Activated naive CD4-positive, alpha-beta T cell treated with anti-CD3 and anti-CD28 coated beads, Interleukin-2, amount 50 U/mL, for 24 hours (primary cell): ENCODE data around the gene RAB11B.
"Not testable (repeated sequence)": the region's sequence is repeated elsewhere in the genome, so short reads cannot be mapped to it uniquely, and the experiment has no call there.

Experiments used
- H3K27ac Mint-ChIP-seq: one replicate; pipeline ENCODE4 v1.8.0; 2021; ENCODE audit warnings: mild to moderate bottlenecking, mixed read lengths
- H3K27me3 Mint-ChIP-seq: one replicate; pipeline ENCODE4 v1.8.0; 2021; ENCODE audit warnings: mixed read lengths
- H3K36me3 Mint-ChIP-seq: one replicate; pipeline ENCODE4 v1.8.0; 2021; ENCODE audit warnings: mixed read lengths
- H3K4me1 Mint-ChIP-seq: one replicate; pipeline ENCODE4 v1.8.0; 2021; ENCODE audit warnings: mixed read lengths
- H3K4me3 Mint-ChIP-seq: one replicate; pipeline ENCODE4 v1.8.0; 2021; ENCODE audit warnings: mild to moderate bottlenecking, mixed read lengths
- H3K9me3 Mint-ChIP-seq: one replicate; pipeline ENCODE4 v1.8.0; 2021; ENCODE audit warnings: mixed read lengths

The RAB11B gene

DNA sequence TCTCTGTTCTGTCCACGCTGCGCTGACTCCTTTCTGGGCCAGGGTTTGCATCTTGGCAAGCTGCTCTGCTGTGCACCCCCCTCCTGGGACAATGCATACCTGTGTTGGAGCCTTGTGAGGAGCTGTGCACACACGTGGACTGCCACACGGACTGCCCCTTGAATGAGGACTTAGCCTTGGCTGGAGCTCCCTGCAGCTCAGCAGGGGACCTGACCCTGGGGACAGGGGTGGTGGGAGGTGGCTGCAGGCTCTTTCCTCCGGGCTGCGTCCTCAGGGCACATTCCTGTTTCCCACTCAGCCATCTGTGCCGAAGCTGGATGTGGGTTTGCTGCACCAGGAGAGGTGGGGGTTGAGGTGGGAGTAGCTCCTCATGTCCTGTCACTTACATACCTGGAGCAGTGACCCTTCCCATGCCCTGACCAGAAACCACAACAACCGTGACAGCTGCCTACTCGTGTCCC lies 8.2 kb downstream of the RAB11B start:
- H3K27ac Mint-ChIP-seq = no peak overlapping the region
- no peak overlapping the region for H3K4me3 Mint-ChIP-seq
- peaks cover 19% of the 10 kb centered on the region for H3K4me1 Mint-ChIP-seq
- H3K36me3 Mint-ChIP-seq = no peaks in the 10 kb centered on the region
- H3K27me3 Mint-ChIP-seq = no peaks in the 10 kb centered on the region
- H3K9me3 Mint-ChIP-seq = no peaks in the 10 kb centered on the region

DNA sequence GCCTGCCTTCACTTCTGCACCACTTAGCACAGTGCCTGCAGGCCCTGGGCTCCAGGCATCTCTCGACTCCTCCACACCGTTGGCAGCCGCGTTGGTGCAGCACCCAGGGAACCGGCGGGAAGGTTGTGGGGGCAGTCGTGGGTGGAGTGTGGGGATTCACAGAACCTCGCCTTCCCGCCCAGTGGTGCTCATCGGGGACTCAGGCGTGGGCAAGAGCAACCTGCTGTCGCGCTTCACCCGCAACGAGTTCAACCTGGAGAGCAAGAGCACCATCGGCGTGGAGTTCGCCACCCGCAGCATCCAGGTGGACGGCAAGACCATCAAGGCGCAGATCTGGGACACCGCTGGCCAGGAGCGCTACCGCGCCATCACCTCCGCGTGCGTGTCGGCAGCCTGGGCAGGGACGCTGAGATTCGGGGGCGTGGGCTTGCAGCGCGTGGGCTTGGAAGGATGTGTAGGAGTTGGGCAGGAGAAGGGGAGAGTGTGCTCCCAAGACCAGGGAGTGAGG lies 9.6 kb downstream of the RAB11B start:
- H3K27ac Mint-ChIP-seq = no peak overlapping the region
- peaks cover 16% of the 10 kb centered on the region for H3K4me1 Mint-ChIP-seq
- no peaks in the 10 kb centered on the region for H3K9me3 Mint-ChIP-seq
- no peaks in the 10 kb centered on the region for H3K27me3 Mint-ChIP-seq
- H3K36me3 Mint-ChIP-seq = peaks cover 2% of the 10 kb centered on the region
- H3K4me3 Mint-ChIP-seq = no peak overlapping the region

DNA sequence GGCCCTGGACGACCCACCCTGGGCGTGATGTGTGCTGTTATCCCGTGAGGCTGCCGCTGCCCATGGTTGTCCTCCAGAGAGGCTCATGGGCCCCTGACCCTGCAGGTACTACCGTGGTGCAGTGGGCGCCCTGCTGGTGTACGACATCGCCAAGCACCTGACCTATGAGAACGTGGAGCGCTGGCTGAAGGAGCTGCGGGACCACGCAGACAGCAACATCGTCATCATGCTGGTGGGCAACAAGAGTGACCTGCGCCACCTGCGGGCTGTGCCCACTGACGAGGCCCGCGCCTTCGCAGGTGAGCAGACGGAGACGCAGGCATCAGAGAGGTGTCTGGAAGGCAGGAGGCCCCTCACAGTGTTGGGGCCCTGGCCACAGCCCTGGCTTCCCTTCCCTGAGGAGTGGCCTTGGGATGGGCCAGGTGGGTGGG lies 11.8 kb downstream of the RAB11B start:
- no peak overlapping the region for H3K4me3 Mint-ChIP-seq
- no peaks in the 10 kb centered on the region for H3K27me3 Mint-ChIP-seq
- no peak overlapping the region for H3K27ac Mint-ChIP-seq
- H3K9me3 Mint-ChIP-seq = no peaks in the 10 kb centered on the region
- H3K4me1 Mint-ChIP-seq = peaks cover 5% of the 10 kb centered on the region
- H3K36me3 Mint-ChIP-seq = peaks cover 2% of the 10 kb centered on the region

DNA sequence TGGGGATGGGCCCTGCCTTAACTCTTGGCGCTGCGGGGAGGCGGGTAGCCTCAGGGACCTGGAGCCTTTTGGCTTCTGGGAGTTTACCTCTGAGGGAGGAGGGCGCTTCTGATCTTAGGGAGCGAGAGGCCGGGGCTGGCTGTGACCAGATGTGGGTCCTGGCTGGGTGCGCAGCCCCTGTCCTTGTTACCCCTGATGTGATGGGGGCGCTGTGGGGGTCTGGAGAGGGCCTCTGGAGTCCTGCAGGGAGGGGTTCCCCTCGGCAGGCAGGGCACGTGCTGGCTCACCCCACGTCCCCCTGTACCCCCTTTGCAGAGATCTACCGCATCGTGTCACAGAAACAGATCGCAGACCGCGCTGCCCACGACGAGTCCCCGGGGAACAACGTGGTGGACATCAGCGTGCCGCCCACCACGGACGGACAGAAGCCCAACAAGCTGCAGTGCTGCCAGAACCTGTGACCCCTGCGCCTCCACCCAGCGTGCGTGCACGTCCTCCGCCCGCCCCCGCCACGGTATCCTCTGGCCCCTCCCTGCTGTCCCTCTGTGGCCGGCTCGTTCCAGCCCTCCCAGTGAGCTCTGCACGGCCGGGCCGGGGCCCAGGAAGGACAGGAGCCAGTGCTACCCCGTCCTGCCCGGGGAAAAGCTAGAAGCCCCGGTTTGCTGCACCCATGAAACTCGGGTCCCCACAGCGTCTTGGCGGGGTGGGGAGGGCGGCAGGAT lies 13.1 kb downstream of the RAB11B start:
- H3K4me3 Mint-ChIP-seq = no peak overlapping the region
- no peaks in the 10 kb centered on the region for H3K4me1 Mint-ChIP-seq
- peaks cover 2% of the 10 kb centered on the region for H3K36me3 Mint-ChIP-seq
- no peaks in the 10 kb centered on the region for H3K9me3 Mint-ChIP-seq
- no peak overlapping the region for H3K27ac Mint-ChIP-seq
- H3K27me3 Mint-ChIP-seq = no peaks in the 10 kb centered on the region

DNA sequence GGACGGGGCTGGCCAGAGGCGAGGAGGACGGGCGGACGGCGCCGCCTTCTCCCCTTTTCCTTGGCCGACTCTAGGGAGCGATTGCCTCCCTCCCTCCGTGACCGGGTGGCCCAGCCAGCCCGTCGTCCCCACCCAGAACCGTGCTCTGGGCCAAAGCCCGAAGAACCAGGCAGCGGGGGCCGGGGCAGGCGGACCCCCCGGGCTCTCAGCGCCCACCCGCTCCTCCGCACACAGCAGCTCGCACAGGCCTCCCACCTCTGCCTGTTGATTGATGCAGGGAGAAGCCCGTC lies 13.6 kb downstream of the RAB11B start:
- no peak overlapping the region for H3K4me3 Mint-ChIP-seq
- H3K27me3 Mint-ChIP-seq = no peaks in the 10 kb centered on the region
- no peak overlapping the region for H3K27ac Mint-ChIP-seq
- H3K36me3 Mint-ChIP-seq = peaks cover 2% of the 10 kb centered on the region
- no peaks in the 10 kb centered on the region for H3K4me1 Mint-ChIP-seq
- no peaks in the 10 kb centered on the region for H3K9me3 Mint-ChIP-seq

DNA sequence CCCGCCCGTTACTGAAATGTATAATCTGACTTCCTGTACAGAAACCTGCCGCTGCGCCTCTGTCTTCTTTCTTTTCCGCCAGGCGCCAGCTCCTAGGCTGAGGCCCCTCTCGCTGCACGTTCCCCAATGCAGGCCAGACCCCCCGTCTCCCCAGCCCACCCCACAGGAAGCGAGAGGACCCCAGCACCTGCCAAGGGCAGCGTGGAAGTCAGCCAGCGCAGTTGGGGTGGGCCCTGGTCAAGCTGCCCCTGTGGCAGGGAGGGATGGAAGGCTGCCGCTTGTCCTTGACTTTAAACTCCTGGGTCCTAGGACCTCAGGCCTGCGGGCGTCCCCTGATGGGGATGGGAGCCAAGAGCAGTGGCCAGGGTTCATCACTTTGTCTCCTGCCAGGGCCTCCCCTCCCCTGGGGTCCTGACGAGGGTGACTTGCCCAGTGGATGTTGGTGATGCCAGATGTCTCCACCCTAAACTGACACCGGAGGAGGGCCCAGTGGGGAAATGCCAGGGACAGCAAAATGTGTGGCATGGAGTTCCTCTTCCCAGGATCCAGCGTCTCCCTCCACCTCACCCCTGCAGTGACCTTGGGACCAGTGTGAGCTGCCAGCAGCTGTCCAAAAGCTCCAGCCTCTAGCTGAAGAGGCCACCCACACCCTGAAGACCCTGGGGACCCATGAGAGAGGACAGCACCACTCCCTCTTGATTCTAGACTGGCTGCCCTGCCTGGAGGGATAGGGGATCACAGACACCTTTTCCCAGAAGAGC lies 14.4 kb downstream of the RAB11B start:
- no peak overlapping the region for H3K4me3 Mint-ChIP-seq
- H3K27me3 Mint-ChIP-seq = no peaks in the 10 kb centered on the region
- no peaks in the 10 kb centered on the region for H3K9me3 Mint-ChIP-seq
- no peak overlapping the region for H3K27ac Mint-ChIP-seq
- no peaks in the 10 kb centered on the region for H3K4me1 Mint-ChIP-seq
- peaks cover 2% of the 10 kb centered on the region for H3K36me3 Mint-ChIP-seq

GRCh38 chr19:8410718-8411117 lies 20.6 kb downstream of the RAB11B start:
- H3K36me3 Mint-ChIP-seq, H3K4me1 Mint-ChIP-seq, H3K27me3 Mint-ChIP-seq, H3K9me3 Mint-ChIP-seq, H3K27ac Mint-ChIP-seq, H3K4me3 Mint-ChIP-seq: not testable (repeated sequence)

DNA sequence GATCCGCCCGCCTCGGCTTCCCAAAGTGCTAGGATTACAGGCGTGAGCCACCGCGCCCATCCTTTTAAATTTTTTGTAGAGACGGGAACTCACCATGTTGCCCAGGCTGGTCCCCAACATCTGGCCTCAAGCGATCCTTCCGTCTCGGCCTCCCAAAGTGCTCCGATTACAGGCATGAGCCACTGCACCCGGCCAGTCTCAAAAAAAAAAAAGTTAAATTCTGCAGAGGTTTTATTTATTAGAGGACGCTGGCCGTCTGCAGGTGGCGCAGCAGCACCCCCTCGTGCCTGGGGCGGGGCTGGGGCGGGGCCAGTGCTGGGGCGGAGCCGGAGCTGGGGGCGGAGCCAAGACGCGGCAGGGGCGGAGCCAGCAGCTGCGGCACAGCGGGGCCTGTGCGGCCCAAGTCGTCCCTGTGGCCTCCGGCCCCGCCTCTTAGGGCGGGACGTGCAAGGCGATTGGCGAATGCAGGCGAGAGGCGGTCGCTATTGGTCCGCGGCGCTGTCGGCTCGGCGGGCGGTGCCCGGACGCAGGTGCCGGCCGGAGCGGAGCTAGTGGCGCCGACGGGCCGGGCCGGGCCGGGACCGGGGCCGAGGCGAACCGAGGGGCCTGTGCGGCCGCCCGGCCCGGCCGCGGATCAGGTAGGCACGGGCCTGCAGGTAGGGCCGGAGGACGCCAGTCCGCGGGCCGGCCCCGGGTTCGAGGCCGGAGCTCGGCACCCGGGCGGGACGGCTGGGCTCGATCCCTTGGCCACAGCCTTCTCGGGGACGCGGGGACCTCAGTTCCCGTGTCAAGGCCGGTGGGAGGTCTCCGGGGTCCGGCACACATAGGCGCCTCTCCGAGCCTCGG lies 22.8 kb downstream of the RAB11B start, which contains the start of gene MARCHF2:
MARCHF2 (plus strand) TSS at position 523 of the 846 bp plus-strand sequence. CDS start 8,536 bp downstream, outside the sequence.
- H3K27ac Mint-ChIP-seq = peak within 1 kb of the TSS; percentile 59
- H3K36me3 Mint-ChIP-seq = no peaks in the 10 kb centered on the region
- peaks cover 8% of the 10 kb centered on the region for H3K4me1 Mint-ChIP-seq
- peak within 1 kb of the TSS; percentile 71 for H3K4me3 Mint-ChIP-seq
- no peaks in the 10 kb centered on the region for H3K27me3 Mint-ChIP-seq
- no peaks in the 10 kb centered on the region for H3K9me3 Mint-ChIP-seq

DNA sequence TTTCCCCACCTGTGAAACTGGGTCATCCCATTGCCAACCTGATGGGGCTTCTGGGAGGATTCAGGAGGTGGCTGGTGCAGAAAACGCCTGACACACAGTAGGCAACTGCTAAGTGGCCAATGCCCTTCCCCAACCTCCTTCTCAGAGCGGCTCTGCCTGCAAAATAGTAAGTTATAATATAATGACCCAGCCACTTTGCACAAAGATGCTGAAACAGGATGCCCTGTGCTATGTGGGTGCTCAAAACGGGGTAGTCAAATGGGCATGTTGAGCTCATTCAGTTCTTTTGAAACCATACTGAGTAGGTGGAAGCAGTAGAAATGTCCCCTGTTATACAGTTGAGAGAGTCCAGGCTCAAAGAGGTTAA lies 23.5 kb downstream of the RAB11B start:
- no peaks in the 10 kb centered on the region for H3K36me3 Mint-ChIP-seq
- H3K4me1 Mint-ChIP-seq = peaks cover 8% of the 10 kb centered on the region
- H3K9me3 Mint-ChIP-seq = no peaks in the 10 kb centered on the region
- no peaks in the 10 kb centered on the region for H3K27me3 Mint-ChIP-seq
- peak overlapping the region; percentile 71 for H3K4me3 Mint-ChIP-seq
- H3K27ac Mint-ChIP-seq = peak overlapping the region; percentile 59

DNA sequence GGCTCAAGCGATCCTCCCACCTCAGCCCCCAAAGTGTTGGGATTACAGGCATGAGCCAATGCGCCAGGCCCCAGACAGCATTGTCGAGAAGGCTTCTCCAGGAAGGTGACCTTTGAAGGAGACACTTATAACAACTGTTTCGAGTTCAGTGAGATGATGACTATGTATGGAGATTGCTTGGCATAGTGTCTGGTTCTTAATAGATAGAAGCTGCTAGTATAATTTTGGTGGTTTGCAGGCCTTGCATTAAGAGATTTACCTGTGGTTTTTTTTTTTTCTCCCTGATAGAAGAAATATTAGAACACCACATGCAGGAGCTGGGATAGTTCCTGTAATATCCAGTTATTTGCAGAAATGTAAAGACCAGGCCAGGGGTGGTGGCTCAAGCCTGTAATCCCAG lies 26.6 kb downstream of the RAB11B start:
- Mint-ChIP-seq H3K27ac (no peak overlapping the region), H3K27me3 (no peaks in the 10 kb centered on the region), H3K36me3 (no peaks in the 10 kb centered on the region), H3K4me3 (no peak overlapping the region), H3K9me3 (no peaks in the 10 kb centered on the region), H3K4me1 (peaks cover 5% of the 10 kb centered on the region)

- Mint-ChIP-seq H3K27me3 (no peaks in the 10 kb centered on the region), H3K27ac (no peak overlapping the region), H3K4me3 (no peak overlapping the region), H3K36me3 (no peaks in the 10 kb centered on the region), H3K4me1 (no peaks in the 10 kb centered on the region), H3K9me3 (no peaks in the 10 kb centered on the region)
Observed at GRCh38 chr19:8421484-8422461, 31.6 kb downstream of the RAB11B start.

- Mint-ChIP-seq H3K4me1 (no peaks in the 10 kb centered on the region), H3K27ac (no peak overlapping the region), H3K4me3 (no peak overlapping the region), H3K9me3 (no peaks in the 10 kb centered on the region), H3K36me3 (no peaks in the 10 kb centered on the region), H3K27me3 (no peaks in the 10 kb centered on the region)
Observed at GRCh38 chr19:8423817-8424223, 33.7 kb downstream of the RAB11B start.

GRCh38 chr19:8425331-8425730 lies 35.2 kb downstream of the RAB11B start:
- not testable (repeated sequence) for H3K36me3 Mint-ChIP-seq, H3K4me1 Mint-ChIP-seq, H3K4me3 Mint-ChIP-seq, H3K27ac Mint-ChIP-seq, H3K27me3 Mint-ChIP-seq, H3K9me3 Mint-ChIP-seq

- H3K4me1 Mint-ChIP-seq = no peaks in the 10 kb centered on the region
- no peaks in the 10 kb centered on the region for H3K9me3 Mint-ChIP-seq
- H3K4me3 Mint-ChIP-seq = no peak overlapping the region
- peaks cover 2% of the 10 kb centered on the region for H3K36me3 Mint-ChIP-seq
- no peak overlapping the region for H3K27ac Mint-ChIP-seq
- no peaks in the 10 kb centered on the region for H3K27me3 Mint-ChIP-seq
Observed at GRCh38 chr19:8426283-8426682, 36.1 kb downstream of the RAB11B start.

DNA sequence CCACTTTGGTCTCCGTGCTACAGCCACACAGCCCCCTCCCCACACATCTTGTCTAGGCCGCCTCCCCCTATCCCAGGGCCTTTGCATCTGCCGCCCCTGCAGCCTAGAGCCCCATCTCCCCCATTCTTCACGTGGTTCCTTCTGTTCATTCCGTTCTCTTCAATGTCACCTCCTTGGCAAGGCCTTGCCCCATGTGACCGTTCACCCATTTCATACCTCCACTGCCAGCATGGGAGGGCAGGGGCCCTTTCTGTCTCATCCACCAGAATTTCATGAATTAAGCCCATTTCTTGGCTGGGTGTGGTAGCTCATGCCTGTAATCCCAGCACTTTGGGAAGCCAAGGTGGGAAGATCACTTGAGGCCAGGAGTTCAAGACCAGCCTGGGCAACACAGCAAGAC lies 38.9 kb downstream of the RAB11B start:
- H3K27ac Mint-ChIP-seq = no peak overlapping the region
- no peak overlapping the region for H3K4me3 Mint-ChIP-seq
- H3K4me1 Mint-ChIP-seq = no peaks in the 10 kb centered on the region

More for the DNA sequence above, 38.9 kb downstream of the RAB11B start:
- Mint-ChIP-seq H3K36me3 (peaks cover 2% of the 10 kb centered on the region), H3K9me3 (no peaks in the 10 kb centered on the region), H3K27me3 (no peaks in the 10 kb centered on the region)
